Osteocyte (in vitro differentiated cells): ENCODE measurements around the gene RAB27A. TPM values are rescaled to one million over a fixed set of nuclear protein-coding genes. Genes with fewer than 3 reads are reported as not detected.

Experiments
- DNase-seq: peaks from one replicate; pipeline ENCODE4 v3.0.0; 2021; ENCODE audit warnings: mixed read lengths; ENCODE audit not compliant: unreplicated experiment; ENCODE audit errors: extremely low spot score
- H3K27ac Mint-ChIP-seq: one replicate; pipeline ENCODE4 v1.8.0; 2021; ENCODE audit warnings: mild to moderate bottlenecking, mixed read lengths; ENCODE audit not compliant: unreplicated experiment
- H3K27me3 Mint-ChIP-seq: one replicate; pipeline ENCODE4 v1.8.0; 2021; ENCODE audit warnings: mixed read lengths; ENCODE audit not compliant: unreplicated experiment
- H3K36me3 Mint-ChIP-seq: one replicate; pipeline ENCODE4 v1.8.0; 2021; ENCODE audit warnings: mixed read lengths; ENCODE audit not compliant: unreplicated experiment
- H3K4me1 Mint-ChIP-seq: one replicate; pipeline ENCODE4 v1.8.0; 2021; ENCODE audit warnings: mixed read lengths; ENCODE audit not compliant: unreplicated experiment
- H3K4me3 Mint-ChIP-seq: one replicate; pipeline ENCODE4 v1.8.0; 2021; ENCODE audit warnings: mild to moderate bottlenecking, moderate library complexity, mixed read lengths; ENCODE audit not compliant: unreplicated experiment
- H3K9me3 Mint-ChIP-seq: one replicate; pipeline ENCODE4 v1.8.0; 2021; ENCODE audit warnings: mixed read lengths; ENCODE audit not compliant: unreplicated experiment
- total RNA-seq: library from RNA; stranded (reverse); gene quantifications from 2 replicates; pipeline ENCODE4 v1.2.1, GENCODE V29; 2021
- TF ChIP-seq, protein P1 (sequence below): fragments of 200-600 bp; sonication (generic); IDR thresholded peaks from 2 replicates; pipeline ENCODE4 v1.5.0; 2021; ENCODE audit warnings: antibody characterized with exemption, mild to moderate bottlenecking, moderate library complexity

Gene RAB27A
- total RNA-seq, 1 donor from 2014 or later = 12.4 TPM

DNA sequence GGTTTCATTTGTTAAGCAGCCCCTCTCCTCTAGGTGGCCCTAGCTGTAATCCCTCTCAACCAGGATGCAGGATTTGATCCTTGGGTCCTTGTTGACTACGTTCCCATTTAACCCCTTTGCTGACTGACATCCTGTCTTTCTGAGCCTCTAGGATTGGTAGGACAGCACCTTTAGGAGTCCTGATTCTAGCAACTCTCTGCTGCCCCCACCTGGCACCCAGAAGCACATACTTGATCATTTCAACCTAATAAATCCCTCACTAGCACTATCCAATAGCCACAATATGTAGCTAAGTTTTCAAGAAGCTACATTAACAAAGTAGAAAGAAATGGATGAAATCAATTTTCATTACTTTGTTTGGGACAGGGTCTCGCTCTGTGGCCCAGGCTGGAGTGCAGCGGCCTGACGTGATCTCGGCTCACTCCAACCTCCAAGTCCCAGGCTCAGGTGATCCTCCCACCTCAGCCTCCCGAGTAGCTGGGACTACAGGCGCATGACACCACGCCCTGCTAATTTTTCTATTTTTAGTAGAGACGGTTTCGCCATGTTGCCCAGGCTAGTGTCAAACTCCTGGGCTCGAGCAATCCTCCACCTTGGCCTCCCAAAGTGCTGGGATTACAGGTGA, 121.2 kb downstream of the RAB27A start:
- H3K4me1 Mint-ChIP-seq = no peaks in the 10 kb centered on the region
- DNase-seq = no peak
- H3K9me3 Mint-ChIP-seq = no peaks in the 10 kb centered on the region
- no peak overlapping the region for H3K27ac Mint-ChIP-seq
- no peaks in the 10 kb centered on the region for H3K36me3 Mint-ChIP-seq
- no peak overlapping the region for H3K4me3 Mint-ChIP-seq
- H3K27me3 Mint-ChIP-seq = no peaks in the 10 kb centered on the region
- TF ChIP-seq, protein P1, sequence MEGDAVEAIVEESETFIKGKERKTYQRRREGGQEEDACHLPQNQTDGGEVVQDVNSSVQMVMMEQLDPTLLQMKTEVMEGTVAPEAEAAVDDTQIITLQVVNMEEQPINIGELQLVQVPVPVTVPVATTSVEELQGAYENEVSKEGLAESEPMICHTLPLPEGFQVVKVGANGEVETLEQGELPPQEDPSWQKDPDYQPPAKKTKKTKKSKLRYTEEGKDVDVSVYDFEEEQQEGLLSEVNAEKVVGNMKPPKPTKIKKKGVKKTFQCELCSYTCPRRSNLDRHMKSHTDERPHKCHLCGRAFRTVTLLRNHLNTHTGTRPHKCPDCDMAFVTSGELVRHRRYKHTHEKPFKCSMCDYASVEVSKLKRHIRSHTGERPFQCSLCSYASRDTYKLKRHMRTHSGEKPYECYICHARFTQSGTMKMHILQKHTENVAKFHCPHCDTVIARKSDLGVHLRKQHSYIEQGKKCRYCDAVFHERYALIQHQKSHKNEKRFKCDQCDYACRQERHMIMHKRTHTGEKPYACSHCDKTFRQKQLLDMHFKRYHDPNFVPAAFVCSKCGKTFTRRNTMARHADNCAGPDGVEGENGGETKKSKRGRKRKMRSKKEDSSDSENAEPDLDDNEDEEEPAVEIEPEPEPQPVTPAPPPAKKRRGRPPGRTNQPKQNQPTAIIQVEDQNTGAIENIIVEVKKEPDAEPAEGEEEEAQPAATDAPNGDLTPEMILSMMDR = peak; percentile 77

DNA sequence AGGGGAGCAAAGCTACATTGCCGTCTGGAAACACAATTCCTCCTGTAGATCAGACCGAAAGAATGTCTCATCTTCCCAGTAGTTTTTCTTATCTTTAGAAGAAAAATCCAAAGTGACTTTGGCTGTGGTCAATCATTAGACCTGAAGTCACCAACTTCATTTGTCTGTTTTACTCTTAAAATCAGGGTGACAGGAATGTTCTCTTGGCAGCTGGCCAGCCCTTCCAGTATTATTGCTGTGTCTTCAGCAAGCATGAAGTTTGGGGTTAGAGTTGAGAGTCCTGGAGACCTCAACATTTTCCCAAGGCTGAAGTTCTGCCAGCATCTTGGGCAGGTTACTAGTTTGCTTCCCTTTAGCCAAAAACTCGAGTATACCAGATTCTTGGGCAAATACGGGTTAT, 125.3 kb downstream of the RAB27A start:
- no peaks in the 10 kb centered on the region for H3K9me3 Mint-ChIP-seq
- peaks cover 10% of the 10 kb centered on the region for H3K27me3 Mint-ChIP-seq
- TF ChIP-seq, protein P1 = no peak
- no peaks in the 10 kb centered on the region for H3K36me3 Mint-ChIP-seq
- no peaks in the 10 kb centered on the region for H3K4me1 Mint-ChIP-seq
- no peak overlapping the region for H3K4me3 Mint-ChIP-seq
- DNase-seq = no peak
- no peak overlapping the region for H3K27ac Mint-ChIP-seq

Other genes starting within 250 kb of the RAB27A start
- gene RSL24D1, start 92.9 kb downstream of the RAB27A start, total RNA-seq = 71.8 and 76.2 TPM in 2 replicates
- 14.6 and 15.6 TPM in 2 replicates for gene PIGBOS1, start 29.3 kb upstream of the RAB27A start, total RNA-seq
- 15.4 and 15.9 TPM in 2 replicates for gene PIGB, start 29.4 kb upstream of the RAB27A start, total RNA-seq
- gene CCPG1, start 118.5 kb upstream of the RAB27A start, total RNA-seq = 150 and 174 TPM in 2 replicates
- 3.0 TPM in 2 replicates for gene PIERCE2, start 118.7 kb upstream of the RAB27A start, total RNA-seq
- 1.5 and 1.9 TPM in 2 replicates for gene DNAAF4, start 218.4 kb upstream of the RAB27A start, total RNA-seq